DOHH2 (cell line): ENCODE results near the gene DRAXIN.

Source experiments
- CTCF ChIP-seq: fragments of 200-600 bp; sonication (generic); IDR thresholded peaks from one replicate; pipeline ENCODE4 v1.5.1; 2014; ENCODE audit warnings: antibody characterized with exemption, mild to moderate bottlenecking, low read depth, low read length; ENCODE audit not compliant: poor library complexity, severe bottlenecking
- EZH2phosphoT487 ChIP-seq: fragments of 200-600 bp; sonication (generic); IDR thresholded peaks from 2 replicates; pipeline ENCODE4 v1.6.1; 2017; ENCODE audit warnings: borderline replicate concordance, mild to moderate bottlenecking, antibody characterized with exemption, low read length, moderate library complexity, mixed read lengths

GRCh38 chr1:11752359-11753088 lies 61.0 kb downstream of the DRAXIN start:
- TF ChIP-seq CTCF, result no peak
- TF ChIP-seq EZH2phosphoT487, result no peak
